Eye (tissue), 1 donor: ENCODE measurements around the gene IL21R.
"Not testable (repeated sequence)": the region's sequence is repeated elsewhere in the genome, so short reads cannot be mapped to it uniquely, and the experiment has no call there.

ENCODE experiments used
- DNase-seq: peaks from one replicate; pipeline ENCODE4 v3.0.0-alpha.2; 2015

Gene IL21R

DNA sequence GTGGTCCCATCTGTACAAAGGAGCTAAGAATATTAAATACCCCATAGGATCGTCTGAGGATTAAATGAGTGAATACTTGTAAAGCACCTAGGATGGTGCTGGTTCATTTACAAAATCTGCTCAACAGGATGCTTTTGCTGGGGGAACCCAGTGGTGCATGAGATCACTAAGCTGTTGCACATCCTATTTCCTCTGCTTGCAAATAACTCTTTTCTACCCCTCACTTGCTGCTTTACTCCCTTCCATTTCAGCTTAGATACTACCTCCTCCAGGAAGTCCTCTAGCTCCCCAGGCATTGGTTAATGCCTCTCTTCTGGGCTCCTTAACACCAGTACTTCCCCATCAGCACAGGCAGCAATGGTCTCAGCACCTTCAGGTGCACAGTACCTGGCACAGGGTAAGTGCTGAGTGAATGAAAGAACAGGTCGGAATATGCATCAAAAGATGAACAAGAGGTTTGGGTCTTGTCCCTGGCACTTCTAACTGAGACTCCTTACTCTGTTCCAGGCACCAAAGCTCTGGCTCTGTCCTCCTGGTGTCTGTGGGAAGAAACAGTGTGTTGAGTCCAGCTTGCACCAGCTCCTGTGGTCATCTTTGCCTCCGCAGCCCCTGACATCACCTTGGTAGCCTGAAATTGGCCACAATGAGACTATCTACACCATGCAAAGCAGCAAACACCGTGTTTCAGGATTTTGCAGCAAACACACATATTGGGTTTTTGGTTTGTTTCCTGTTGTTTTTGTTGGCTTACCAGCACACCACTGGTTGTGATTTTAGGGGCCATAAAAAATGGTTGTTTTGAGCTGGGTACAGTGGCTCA is 24.1 kb upstream of the IL21R start:
- DNase-seq: no peak

DNA sequence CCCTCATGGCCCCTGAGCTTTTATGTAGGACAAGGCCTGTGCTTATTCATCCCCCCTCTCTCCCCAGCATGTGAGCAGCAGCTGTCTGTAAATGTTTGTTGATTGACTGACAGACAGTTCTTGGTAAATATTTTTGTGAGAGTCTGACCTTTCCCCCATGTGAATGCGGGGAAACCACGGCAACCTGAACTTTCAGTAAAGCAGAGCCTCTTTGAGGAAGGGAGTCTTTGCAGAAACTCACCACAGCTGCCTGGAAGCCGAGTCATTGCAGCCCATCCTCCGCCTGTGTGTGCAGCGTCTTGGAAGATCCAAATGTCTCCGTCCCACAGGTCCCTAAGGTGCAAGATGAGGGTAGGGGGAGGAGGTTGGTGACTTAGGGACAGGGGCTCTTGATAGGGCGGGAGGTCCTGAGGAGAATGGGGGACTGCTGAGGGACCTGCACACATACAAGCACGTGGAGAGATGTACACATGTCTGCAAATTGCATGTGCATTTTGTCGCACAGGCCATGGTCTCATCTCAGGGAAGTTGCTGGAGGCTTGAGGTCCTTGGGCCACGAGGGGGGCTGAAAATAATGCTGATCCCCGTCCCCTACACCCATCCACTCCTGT is 23.0 kb upstream of the IL21R start:
- DNase-seq: no peak

- no peak for DNase-seq
These were observed 22.1 kb upstream of the IL21R start for GRCh38 chr16:27379919-27380318.

DNA sequence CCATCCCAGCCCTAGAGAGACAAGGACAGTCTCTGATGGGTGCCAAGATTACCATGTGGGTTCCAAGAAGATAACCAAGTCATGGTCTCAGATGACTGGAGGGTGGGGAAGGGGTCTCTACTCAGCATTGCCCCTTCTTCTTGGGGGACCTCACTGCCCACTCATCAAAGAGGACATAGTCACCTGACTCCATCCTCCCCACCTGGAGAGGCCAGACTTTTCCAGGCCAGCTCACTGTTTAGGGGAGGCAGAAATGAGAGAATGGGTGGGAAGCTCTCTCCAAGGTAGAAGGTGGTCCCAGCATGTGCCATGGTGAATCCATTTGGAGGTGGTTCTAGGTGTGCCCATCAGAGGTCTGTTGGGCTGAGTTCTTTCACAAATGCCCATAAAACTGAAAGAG is 20.7 kb upstream of the IL21R start:
- DNase-seq: no peak

- no peak for DNase-seq
These were observed 19.8 kb upstream of the IL21R start for GRCh38 chr16:27381974-27382855.

DNA sequence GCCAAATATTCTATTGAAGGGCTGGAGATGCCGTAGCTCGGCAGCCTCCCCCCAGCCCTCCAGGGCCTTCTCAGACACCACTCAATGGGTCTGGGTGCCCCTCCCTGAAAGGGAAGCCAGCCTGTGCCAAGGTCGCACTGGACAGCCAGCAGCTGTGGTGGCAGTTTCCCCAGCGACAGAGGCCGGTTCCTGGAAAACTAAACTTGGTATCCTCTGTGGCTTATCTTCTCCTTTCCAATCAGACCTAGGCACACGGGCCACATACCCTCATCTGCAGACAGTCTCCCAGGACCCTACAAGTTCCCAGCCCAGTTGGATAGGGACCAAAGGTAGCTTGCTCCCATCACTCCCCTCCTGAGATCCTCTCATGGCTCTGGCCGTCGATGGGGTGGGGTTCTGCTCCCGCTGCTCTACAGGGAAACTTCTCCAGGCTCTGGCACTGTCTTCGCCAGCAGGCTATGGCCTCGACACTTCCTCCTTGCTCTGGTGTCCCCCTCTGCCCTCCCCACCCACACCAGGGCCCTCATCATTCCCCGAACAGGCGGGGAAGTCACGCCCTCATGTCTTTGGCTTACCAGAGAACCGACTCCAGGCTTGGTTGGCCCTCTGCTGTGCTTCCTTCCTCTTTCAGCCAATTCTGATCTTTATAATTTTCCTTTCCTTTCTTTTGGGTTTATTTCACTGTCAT is 18.3 kb upstream of the IL21R start:
- DNase-seq: no peak

DNA sequence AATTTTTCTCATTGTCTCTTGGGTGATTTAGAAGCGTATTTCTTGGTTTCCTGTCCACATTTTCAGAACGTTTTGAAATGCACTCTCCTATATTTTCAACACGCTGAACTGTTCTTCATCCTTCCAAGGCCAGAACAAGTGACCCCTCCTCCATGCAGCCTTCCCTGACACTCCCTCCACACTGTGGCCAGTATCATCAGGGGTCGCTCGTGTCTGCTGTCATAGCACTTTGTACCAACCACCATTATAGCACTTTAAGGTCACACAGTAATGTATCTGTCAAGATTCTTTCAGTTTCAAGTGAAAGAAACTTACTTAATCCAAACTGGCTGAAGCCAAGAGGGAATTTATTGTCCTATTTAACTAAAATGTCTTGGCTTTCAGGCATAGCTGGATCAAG is 17.5 kb upstream of the IL21R start:
- DNase-seq: no peak

- DNase-seq: no peak
These were observed 16.6 kb upstream of the IL21R start for GRCh38 chr16:27385398-27385797.

GRCh38 chr16:27386674-27387073 is 15.3 kb upstream of the IL21R start:
- DNase-seq: no peak

DNA sequence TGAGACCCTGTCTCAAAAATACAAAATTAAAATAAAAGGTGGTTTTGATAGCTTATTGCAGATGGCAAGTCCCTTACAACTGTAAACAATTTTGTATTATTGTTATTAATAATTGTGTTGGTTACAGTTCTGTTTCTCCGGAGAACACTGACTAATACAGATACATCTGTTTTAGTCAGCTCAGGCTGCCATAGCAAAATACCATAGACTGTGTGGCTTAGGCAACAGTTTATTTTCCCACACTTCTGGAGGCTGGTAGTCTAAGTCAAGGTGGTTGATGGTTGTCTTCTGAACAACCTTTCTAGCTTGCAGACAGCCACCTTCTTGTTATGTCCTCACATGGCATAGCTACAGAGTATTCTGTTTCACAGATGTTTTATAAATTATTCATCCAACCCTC is 14.2 kb upstream of the IL21R start:
- DNase-seq: no peak

GRCh38 chr16:27389272-27389961 is 12.6 kb upstream of the IL21R start:
- DNase-seq: no peak

- DNase-seq: no peak
These were observed 11.8 kb upstream of the IL21R start for GRCh38 chr16:27390151-27390550.

GRCh38 chr16:27392671-27393070 is 9.3 kb upstream of the IL21R start:
- no peak for DNase-seq

DNA sequence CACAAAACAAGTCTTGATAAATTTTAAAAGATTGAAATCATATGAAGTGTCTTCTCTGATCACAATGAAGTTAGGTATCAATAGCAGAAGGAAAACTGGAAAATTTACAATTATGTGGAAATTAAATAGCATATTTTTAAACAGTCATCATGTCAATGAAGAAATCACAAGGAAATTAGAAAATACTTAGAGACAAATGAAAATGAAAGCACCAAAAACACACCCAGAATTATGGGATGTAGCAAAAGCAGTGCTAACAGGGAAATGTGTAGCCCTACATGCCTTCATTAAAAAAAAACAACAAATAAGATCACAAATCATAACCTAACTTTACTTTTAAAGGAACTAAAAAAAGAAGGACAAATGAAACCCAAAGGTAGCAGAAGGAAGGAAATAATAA is 7.5 kb upstream of the IL21R start:
- no peak for DNase-seq

GRCh38 chr16:27398341-27398893 is 3.6 kb upstream of the IL21R start:
- not testable (repeated sequence) for DNase-seq

- no peak for DNase-seq
These were observed 2.8 kb upstream of the IL21R start for GRCh38 chr16:27398894-27399853.

DNA sequence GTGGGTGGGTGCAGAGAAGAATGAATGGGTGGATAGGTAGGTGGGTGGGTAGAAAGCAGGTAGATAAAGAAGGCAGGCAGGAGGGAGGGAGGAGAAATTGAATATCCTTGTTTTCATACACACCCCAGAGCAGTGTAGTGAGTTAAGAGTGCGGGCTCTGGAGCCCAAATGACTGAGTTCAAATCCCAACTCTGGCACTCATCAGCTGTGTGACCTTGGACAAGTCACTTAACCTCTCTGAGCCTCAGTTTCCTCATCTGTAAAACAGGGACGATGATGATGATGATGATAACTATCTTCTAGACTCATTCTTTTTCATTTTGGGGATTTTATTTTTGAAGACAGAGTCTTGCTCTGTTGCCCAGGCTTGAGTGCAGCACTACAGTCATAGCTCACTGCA is 2.0 kb upstream of the IL21R start:
- DNase-seq: no peak

DNA sequence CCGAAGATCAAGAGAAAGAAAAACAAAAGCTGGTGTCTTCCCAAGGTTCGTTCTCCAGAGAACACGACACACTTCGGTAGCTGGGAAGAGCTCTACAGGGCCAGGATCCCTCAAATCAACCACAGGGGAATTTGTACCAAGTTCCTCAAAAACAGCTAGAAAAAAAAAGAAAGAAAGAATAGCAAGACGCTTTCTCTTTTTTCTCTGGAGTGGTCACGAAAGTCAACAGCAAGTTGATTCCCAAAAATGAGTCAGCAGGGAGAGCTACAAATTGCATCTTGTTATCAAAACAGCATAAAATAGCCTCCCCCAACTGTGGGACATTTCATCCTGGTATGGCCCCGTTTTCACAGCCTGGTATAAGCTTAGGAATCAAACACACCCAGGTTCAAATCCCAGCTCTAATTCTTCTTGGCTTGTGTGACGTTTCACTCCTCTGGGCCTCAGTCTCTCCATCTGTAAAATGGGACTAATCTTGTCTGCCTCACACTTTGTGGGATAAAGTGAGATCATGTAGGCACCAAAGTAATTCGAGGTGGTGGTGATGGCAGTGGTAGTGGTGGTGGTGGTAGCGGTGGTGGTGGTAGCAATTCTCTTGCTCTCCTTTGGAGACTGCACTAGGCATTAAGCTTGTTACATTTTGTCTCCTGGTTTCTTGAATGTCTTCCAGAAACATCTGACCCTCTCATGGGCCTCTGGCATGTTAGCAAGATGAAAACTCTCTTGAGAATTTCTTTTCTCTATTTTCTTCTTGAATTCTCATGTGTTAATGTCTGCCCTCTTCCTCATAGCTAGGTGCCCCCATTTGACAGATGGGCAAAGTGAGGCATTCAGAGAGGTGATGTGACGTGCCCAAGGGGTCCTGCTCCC is 988 bp upstream of the IL21R start:
- peak; percentile 1 for DNase-seq

GRCh38 chr16:27402569-27402963 is 592 bp downstream of the IL21R start:
- DNase-seq: no peak
